Cardiac muscle cell (in vitro differentiated cells and primary cell): Measurements from ENCODE around the gene OR10V1. TPM values are rescaled to one million over a fixed set of nuclear protein-coding genes. Genes with fewer than 3 reads are reported as not detected.

Experiments
- DNase-seq, 2 donors: peaks; one replicate each; pipeline versions ENCODE4 v3.0.0 to v3.0.0-alpha.2; 2010 to 2017; ENCODE audit warnings: low read depth in 1 of 2, low spot score in 1 of 2
- H3K27ac ChIP-seq: fragments of 200-600 bp; sonication (generic); 2 replicates; pipeline ENCODE4 v1.5.1; 2016
- H3K27me3 ChIP-seq: fragments of 200-600 bp; sonication (generic); 2 replicates; pipeline ENCODE4 v1.6.0; 2016; ENCODE audit warnings: control low read depth
- H3K36me3 ChIP-seq: fragments of 200-600 bp; sonication (generic); 2 replicates; pipeline ENCODE4 v1.5.1; 2016; ENCODE audit warnings: control low read depth
- H3K4me1 ChIP-seq: fragments of 200-600 bp; sonication (generic); 2 replicates; pipeline ENCODE4 v1.8.1; 2017; ENCODE audit warnings: low read depth, mild to moderate bottlenecking, mixed run types
- H3K4me3 ChIP-seq: fragments of 200-600 bp; sonication (generic); 2 replicates; pipeline ENCODE4 v1.5.1; 2016; ENCODE audit warnings: mild to moderate bottlenecking
- H3K9me3 ChIP-seq: fragments of 200-600 bp; sonication (generic); 2 replicates; pipeline ENCODE4 v1.5.1; 2017; ENCODE audit warnings: low read depth, mild to moderate bottlenecking, control low read depth
- CTCF ChIP-seq: IDR thresholded peaks from 2 replicates; pipeline ENCODE4 v1.5.1; 2012; ENCODE audit warnings: low read depth, mild to moderate bottlenecking, low read length
- polyA plus RNA-seq: library from polyadenylated mRNA; unstranded; fragments of >200 nt; fragmentation: Nextera tagmentation; extraction: Ambion mirVana; gene quantifications from 2 replicates; pipeline ENCODE4 v1.2.1, GENCODE V29; 2016
- total RNA-seq: library from RNA; depleted of rRNA; stranded (reverse); fragments of >200 nt; gene quantifications from 2 replicates; pipeline ENCODE4 v1.2.3, GENCODE V29; 2016

The OR10V1 gene
- total and polyA plus RNA-seq, 2 experiments from 2014 or later, result not detected

- Histone ChIP-seq H3K4me3 (no peak overlapping the region), H3K27me3 (no peaks in the 10 kb centered on the region), H3K9me3 (no peaks in the 10 kb centered on the region), H3K4me1 (no peaks in the 10 kb centered on the region), H3K36me3 (no peaks in the 10 kb centered on the region), H3K27ac (no peak overlapping the region)
- TF ChIP-seq CTCF, result no peak
- DNase-seq, result no peak
Observed at GRCh38 chr11:59756845-59757244, 43.2 kb upstream of the OR10V1 start.

- DNase-seq, result no peak
- no peak overlapping the region for H3K4me3 ChIP-seq
- TF ChIP-seq CTCF, result no peak
- H3K4me1 ChIP-seq, result no peaks in the 10 kb centered on the region
- H3K27me3 ChIP-seq, result no peaks in the 10 kb centered on the region
- H3K36me3 ChIP-seq, result no peaks in the 10 kb centered on the region
- H3K27ac ChIP-seq, result peak overlapping the region; percentile 87
- no peaks in the 10 kb centered on the region for H3K9me3 ChIP-seq
Observed at GRCh38 chr11:59756558-59756840, 42.9 kb upstream of the OR10V1 start.

- Histone ChIP-seq H3K4me3 (peak overlapping the region; percentile 65), H3K27ac (peak overlapping the region; percentile 87), H3K36me3 (no peaks in the 10 kb centered on the region), H3K9me3 (no peaks in the 10 kb centered on the region), H3K4me1 (no peaks in the 10 kb centered on the region), H3K27me3 (no peaks in the 10 kb centered on the region)
- no peak for TF ChIP-seq CTCF
- DNase-seq, result peak; percentile 55 to 80
Observed at GRCh38 chr11:59755701-59756557, 42.3 kb upstream of the OR10V1 start.

GRCh38 chr11:59754859-59755700 is 41.4 kb upstream of the OR10V1 start, which contains the start of gene STX3:
STX3 (plus strand) TSS chr11:59755376; CDS start chr11:59755606, 230 bp downstream.
- H3K27ac ChIP-seq, result peak within 1 kb of the TSS; percentile 87
- H3K4me3 ChIP-seq, result peak within 1 kb of the TSS; percentile 65
- H3K36me3 ChIP-seq, result no peaks in the 10 kb centered on the region
- no peaks in the 10 kb centered on the region for H3K27me3 ChIP-seq
- no peaks in the 10 kb centered on the region for H3K9me3 ChIP-seq
- no peaks in the 10 kb centered on the region for H3K4me1 ChIP-seq
- no peak for TF ChIP-seq CTCF
- peak; percentile 70 to 89 for DNase-seq

GRCh38 chr11:59754494-59754858 is 40.8 kb upstream of the OR10V1 start:
- Histone ChIP-seq H3K4me1 (no peaks in the 10 kb centered on the region), H3K27ac (peak overlapping the region; percentile 87), H3K4me3 (peak overlapping the region; percentile 65), H3K27me3 (no peaks in the 10 kb centered on the region), H3K36me3 (no peaks in the 10 kb centered on the region), H3K9me3 (no peaks in the 10 kb centered on the region)
- no peak for TF ChIP-seq CTCF
- peak in 1 of 2 donors; percentile 42 for DNase-seq
